H1 (cell line): Measurements from ENCODE around the gene SRPRB. TPM values are rescaled to one million over a fixed set of nuclear protein-coding genes. Genes with fewer than 3 reads are reported as not detected.

Experiments used
- CTCF ChIA-PET: fragments of 300-600 bp; sonication (Branson Sonifier 250); formaldehyde crosslinking; loops from one replicate; lab custom pipeline; 2021; ENCODE audit not compliant: partially characterized antibody; lab: Charles Lee
- POLR2A ChIA-PET: fragments of 300-600 bp; sonication (Branson Sonifier 250); formaldehyde crosslinking; loops from one replicate; lab custom pipeline; 2021; ENCODE audit warnings: inconsistent platforms; ENCODE audit not compliant: partially characterized antibody; lab: Charles Lee
- DNase-seq, 2 experiments: peaks; one replicate each; pipeline versions ENCODE4 v3.0.0 to v3.0.0-alpha.2; 2010 to 2022; ENCODE audit warnings: low spot score in 2 of 2, low read depth in 1 of 2, mixed read lengths in 1 of 2
- FAIRE-seq: peaks from 2 replicates; lab custom pipeline; 2011; peaks lifted over from hg19 to GRCh38; lab: Jason Lieb, UNC
- H2AFZ ChIP-seq: 2 replicates; pipeline ENCODE4 v1.8.1; 2012; ENCODE audit warnings: low read length, inconsistent platforms
- H2AK5ac ChIP-seq: 2 replicates; pipeline ENCODE4 v1.6.1; 2013; ENCODE audit warnings: low read depth, low read length
- H2BK120ac ChIP-seq: replicated peaks from 2 replicates; pipeline ENCODE3; 2013; ENCODE audit warnings: low read depth, low read length, inconsistent platforms
- H2BK12ac ChIP-seq: 2 replicates; pipeline ENCODE4 v1.6.1; 2013; ENCODE audit warnings: low read depth, low read length
- H2BK15ac ChIP-seq: 2 replicates; pipeline ENCODE4 v1.6.1; 2013; ENCODE audit warnings: low read length
- H2BK20ac ChIP-seq: 2 replicates; pipeline ENCODE4 v1.6.1; 2013; ENCODE audit warnings: low read length
- H2BK5ac ChIP-seq: 2 replicates; pipeline ENCODE4 v1.6.1; 2013; ENCODE audit warnings: low read depth, low read length
- H3K14ac ChIP-seq: 2 replicates; pipeline ENCODE4 v1.6.1; 2013; ENCODE audit warnings: inconsistent platforms; ENCODE audit not compliant: insufficient read length
- H3K18ac ChIP-seq: 2 replicates; pipeline ENCODE4 v1.6.1; 2013; ENCODE audit warnings: low read length; ENCODE audit errors: extremely low read depth
- H3K23ac ChIP-seq: 2 replicates; pipeline ENCODE4 v1.6.1; 2013; ENCODE audit warnings: inconsistent platforms; ENCODE audit not compliant: insufficient read length
- H3K23me2 ChIP-seq: 2 replicates; pipeline ENCODE4 v1.6.1; 2013; ENCODE audit warnings: low read depth, low read length
- H3K27ac ChIP-seq: 2 replicates; pipeline ENCODE4 v1.6.1; 2011; ENCODE audit warnings: low read depth, low read length, inconsistent platforms
- H3K27me3 ChIP-seq, 4 experiments: replicated peaks in 1 of 4; 1 replicate in 1 of 4; 2 replicates in 3 of 4; pipeline versions ENCODE4 v1.6.1 to v1.8.1; 2011 to 2013; ENCODE audit warnings: low read length in 3 of 4, mild to moderate bottlenecking in 3 of 4, inconsistent platforms in 2 of 4, mixed read lengths in 2 of 4, moderate library complexity in 1 of 4; ENCODE audit not compliant: control insufficient read depth in 3 of 4, insufficient read depth in 3 of 4; ENCODE audit errors: extremely low read depth in 1 of 4
- H3K36me3 ChIP-seq, 4 experiments: 2 replicates each; pipeline versions ENCODE4 v1.6.1 to v1.8.1; 2011 to 2013; ENCODE audit warnings: mild to moderate bottlenecking in 4 of 4, low read length in 3 of 4, moderate library complexity in 2 of 4, control low read depth in 1 of 4, inconsistent platforms in 1 of 4; ENCODE audit not compliant: insufficient read depth in 4 of 4, control insufficient read depth in 2 of 4
- H3K4ac ChIP-seq: replicated peaks from 2 replicates; pipeline ENCODE3; 2013; ENCODE audit warnings: low read length, low read depth, mixed read lengths, inconsistent platforms; ENCODE audit not compliant: insufficient read length
- H3K4me1 ChIP-seq, 4 experiments: replicated peaks in 1 of 4; 1 replicate in 1 of 4; 2 replicates in 3 of 4; pipeline versions ENCODE4 v1.6.1 to v1.8.1; 2011 to 2013; ENCODE audit warnings: low read length in 3 of 4, inconsistent platforms in 2 of 4, mixed read lengths in 1 of 4; ENCODE audit not compliant: insufficient read depth in 4 of 4, control insufficient read depth in 3 of 4
- H3K4me2 ChIP-seq, 2 experiments: 2 replicates each; pipeline versions ENCODE4 v1.6.1 to v1.8.1; 2011 to 2013; ENCODE audit warnings: low read depth in 2 of 2, low read length in 2 of 2, control low read depth in 1 of 2, inconsistent platforms in 1 of 2, mild to moderate bottlenecking in 1 of 2; ENCODE audit not compliant: insufficient read depth in 1 of 2
- H3K4me3 ChIP-seq, 4 experiments: fragments of 200-600, 300-600 bp in 1 of 4; sonication (generic), shearing (Covaris generic), sonication (Bioruptor Twin) in 1 of 4; 2 replicates each; pipeline versions ENCODE4 v1.5.1 to v1.8.1; 2011 to 2016; ENCODE audit warnings: low read length in 4 of 4, low read depth in 3 of 4, control low read depth in 2 of 4, inconsistent platforms in 2 of 4, mild to moderate bottlenecking in 2 of 4, mixed read lengths in 1 of 4, moderate library complexity in 1 of 4; ENCODE audit not compliant: insufficient read depth in 2 of 4; ENCODE audit errors: extremely low read depth in 1 of 4
- H3K56ac ChIP-seq: replicated peaks from 2 replicates; pipeline ENCODE3; 2013; ENCODE audit warnings: low read depth, mild to moderate bottlenecking, mixed read lengths, low read length, inconsistent platforms; ENCODE audit not compliant: insufficient read length
- H3K79me1 ChIP-seq: 2 replicates; pipeline ENCODE4 v1.6.1; 2013; ENCODE audit warnings: low read depth, low read length, control low read depth
- H3K79me2 ChIP-seq, 2 experiments: 2 replicates each; pipeline versions ENCODE4 v1.6.1 to v1.8.1; 2012 to 2013; ENCODE audit warnings: low read length in 2 of 2, mild to moderate bottlenecking in 2 of 2, inconsistent platforms in 1 of 2; ENCODE audit not compliant: insufficient read depth in 2 of 2, control insufficient read depth in 1 of 2
- H3K9ac ChIP-seq, 4 experiments: replicated peaks in 1 of 4; 1 replicate in 1 of 4; 2 replicates in 3 of 4; pipeline versions ENCODE4 v1.6.1 to v1.8.1; 2011 to 2013; ENCODE audit warnings: low read depth in 3 of 4, low read length in 3 of 4, control low read depth in 2 of 4, mild to moderate bottlenecking in 2 of 4, moderate library complexity in 2 of 4, inconsistent platforms in 1 of 4; ENCODE audit errors: extremely low read depth in 1 of 4
- H3K9me3 ChIP-seq, 2 experiments: 2 replicates each; pipeline versions ENCODE4 v1.6.1 to v1.8.1; 2012 to 2013; ENCODE audit warnings: mild to moderate bottlenecking in 2 of 2, moderate library complexity in 2 of 2, control low read depth in 1 of 2, inconsistent platforms in 1 of 2, low read depth in 1 of 2, low read length in 1 of 2, mixed read lengths in 1 of 2; ENCODE audit not compliant: insufficient read depth in 2 of 2
- H4K20me1 ChIP-seq, 2 experiments: replicated peaks in 1 of 2; 2 replicates each; pipeline versions ENCODE3 to v1.8.1; 2011 to 2013; ENCODE audit warnings: inconsistent platforms in 2 of 2, low read length in 2 of 2, mild to moderate bottlenecking in 1 of 2; ENCODE audit not compliant: insufficient read depth in 2 of 2, control insufficient read depth in 1 of 2
- H4K5ac ChIP-seq: 2 replicates; pipeline ENCODE4 v1.6.1; 2013; ENCODE audit warnings: low read length, low read depth, mixed read lengths, inconsistent platforms; ENCODE audit not compliant: insufficient read length
- H4K8ac ChIP-seq: 2 replicates; pipeline ENCODE4 v1.8.0; 2013; ENCODE audit warnings: mild to moderate bottlenecking, moderate library complexity, low read length, inconsistent platforms; ENCODE audit not compliant: insufficient read depth; ENCODE audit errors: extremely low read depth
- H4K91ac ChIP-seq: replicated peaks from 2 replicates; pipeline ENCODE3; 2013; ENCODE audit warnings: low read length, mixed read lengths, inconsistent platforms; ENCODE audit not compliant: insufficient read length
- BCL11A ChIP-seq, 2 experiments: IDR thresholded peaks; one replicate each; pipeline ENCODE4 v1.6.1; 2011; ENCODE audit warnings: low read depth in 2 of 2, low read length in 2 of 2, mild to moderate bottlenecking in 2 of 2
- BRCA1 ChIP-seq: IDR thresholded peaks from 2 replicates; pipeline ENCODE4 v1.6.1; 2012; ENCODE audit warnings: low read depth, low read length, improper control_type of control experiment
- CHD1 ChIP-seq: IDR thresholded peaks from 2 replicates; pipeline ENCODE4 v1.6.1; 2012; ENCODE audit warnings: low read depth, low read length, improper control_type of control experiment
- CHD2 ChIP-seq: IDR thresholded peaks from 2 replicates; pipeline ENCODE4 v1.6.1; 2012; ENCODE audit warnings: low read length, improper control_type of control experiment
- EGR1 ChIP-seq: IDR thresholded peaks from 2 replicates; pipeline ENCODE4 v1.6.1; 2011; ENCODE audit warnings: low read depth, low read length, borderline replicate concordance
- GABPA ChIP-seq: IDR thresholded peaks from 2 replicates; pipeline ENCODE4 v1.6.1; 2011; ENCODE audit warnings: mild to moderate bottlenecking, low read length, moderate library complexity, borderline replicate concordance; ENCODE audit not compliant: insufficient read depth
- GTF2F1 ChIP-seq: IDR thresholded peaks from 2 replicates; pipeline ENCODE4 v1.6.1; 2012; ENCODE audit warnings: low read depth, low read length, improper control_type of control experiment, borderline replicate concordance
- HDAC6 ChIP-seq: IDR thresholded peaks from one replicate; pipeline ENCODE4 v1.7.1; 2012; ENCODE audit warnings: low read depth, mild to moderate bottlenecking, inconsistent platforms, low read length, moderate library complexity
- MAFK ChIP-seq: IDR thresholded peaks from 2 replicates; pipeline ENCODE4 v1.6.1; 2012; ENCODE audit warnings: low read depth, mild to moderate bottlenecking, improper control_type of control experiment, low read length
- PHF8 ChIP-seq: fragments of 200-600 bp; sonication (generic); conservative IDR thresholded peaks from 2 replicates; pipeline ENCODE4 v1.7.1; 2012; ENCODE audit warnings: low read depth, mild to moderate bottlenecking, inconsistent platforms, low read length, moderate library complexity
- RFX5 ChIP-seq: IDR thresholded peaks from 2 replicates; pipeline ENCODE4 v1.6.1; 2011; ENCODE audit warnings: low read depth, low read length, improper control_type of control experiment, borderline replicate concordance
- RNF2 ChIP-seq: fragments of 200-900, 300-1000 bp; sonication (generic); IDR thresholded peaks from 2 replicates; pipeline ENCODE4 v1.7.1; 2016; ENCODE audit warnings: borderline replicate concordance, low read depth, mild to moderate bottlenecking, antibody characterized with exemption, low read length; ENCODE audit not compliant: poor library complexity, severe bottlenecking; ENCODE audit errors: missing control alignments
- SRF ChIP-seq: IDR thresholded peaks from 2 replicates; pipeline ENCODE4 v1.6.1; 2011; ENCODE audit warnings: mild to moderate bottlenecking, low read depth, low read length, moderate library complexity
- TAF1 ChIP-seq: IDR thresholded peaks from 2 replicates; pipeline ENCODE4 v1.6.1; 2011; ENCODE audit warnings: mild to moderate bottlenecking, low read depth, low read length
- WGBS, 2 experiments: shearing (Covaris generic) in 1 of 2; methylation state at CpG; one replicate each; pipeline versions ENCODE4 v1.1.6 to v1.1.7; 2013 to 2015; ENCODE audit warnings: low lambda C conversion rate in 2 of 2, mixed read lengths in 2 of 2, inconsistent platforms in 1 of 2, low coverage in 1 of 2, missing lambda C conversion rate in 1 of 2; ENCODE audit not compliant: insufficient replicate concordance in 2 of 2, insufficient coverage in 1 of 2, insufficient read length in 1 of 2; ENCODE audit errors: extremely low coverage in 1 of 2, missing lambda C conversion rate in 1 of 2; 5-methylcytosine and 5-hydroxymethylcytosine counted together
- polyA plus RNA-seq, 7 experiments: library from polyadenylated mRNA; depleted of rRNA in 3 of 7; stranded (reverse) in 5 of 7; unstranded in 2 of 7; fragments of >200 nt in 5 of 7; fragments of 200-250 nt in 2 of 7; gene quantifications; 1 replicate in 5 of 7; 2 replicates in 1 of 7; 4 replicates in 1 of 7; pipeline versions ENCODE4 v1.2.1 to v1.2.3, GENCODE V29; 2011 to 2013; ENCODE audit warnings: missing spikeins in 2 of 7, mixed read lengths in 2 of 7
- total RNA-seq: library from RNA; stranded (reverse); fragmentation: NEBNext Ultra II Directional; extraction: Animal tissue kit (Norgen Biotek cat#: 25700); gene quantifications from 2 replicates; pipeline ENCODE4 v1.2.1, GENCODE V29; 2021

SRPRB gene
- total and polyA plus RNA-seq, 2 of the 8 experiments (the other 6 are each of a cell fraction or from before 2014, with no cell fraction given) = 15.9 to 49.8 TPM

DNA sequence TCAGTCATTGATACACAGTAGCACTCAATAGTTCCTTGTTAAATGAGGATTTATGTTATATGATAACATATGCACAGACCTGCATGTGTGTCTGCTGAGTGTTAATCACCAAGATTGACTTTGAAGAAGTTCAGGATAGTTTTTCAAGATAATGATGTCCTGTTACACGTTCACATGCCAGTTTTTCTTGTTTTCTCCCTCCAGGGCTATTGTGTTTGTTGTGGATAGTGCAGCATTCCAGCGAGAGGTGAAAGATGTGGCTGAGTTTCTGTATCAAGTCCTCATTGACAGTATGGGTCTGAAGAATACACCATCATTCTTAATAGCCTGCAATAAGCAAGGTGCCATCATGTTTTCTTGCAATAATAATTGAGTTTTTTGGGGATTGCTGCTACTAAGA, 9.8 kb downstream of the SRPRB start:
- no peaks in the 10 kb centered on the region for H3K4me1 ChIP-seq
- H3K4me3 ChIP-seq = no peak overlapping the region
- no peak overlapping the region for H2BK15ac ChIP-seq
- H3K9ac ChIP-seq = no peak overlapping the region
- no peak overlapping the region for H3K23ac ChIP-seq
- no peak overlapping the region for H2BK20ac ChIP-seq
- H3K79me1 ChIP-seq = peaks cover 2% of the 10 kb centered on the region; the same call in 1 of the 2 replicates
- H4K91ac ChIP-seq = no peak overlapping the region
- H2BK120ac ChIP-seq = no peak overlapping the region
- no peaks in the 10 kb centered on the region for H4K20me1 ChIP-seq
- H3K27ac ChIP-seq = no peak overlapping the region
- CTCF ChIA-PET = interaction anchor here (1.6 kb wide), 1 partner anchor 17 kb away, joined by 5 read pairs; no protein-coding TSS in a partner anchor
- no peak overlapping the region for H3K18ac ChIP-seq
- no peak overlapping the region for H2AK5ac ChIP-seq
- no peaks in the 10 kb centered on the region for H3K23me2 ChIP-seq
- no peak overlapping the region for H2BK5ac ChIP-seq
- H3K79me2 ChIP-seq = no peaks in the 10 kb centered on the region
- no peak overlapping the region for H3K4ac ChIP-seq
- no peak overlapping the region for H2BK12ac ChIP-seq
- H3K14ac ChIP-seq = no peak overlapping the region
- POLR2A ChIA-PET = no interaction called here
- no peak overlapping the region for H4K5ac ChIP-seq
- H4K8ac ChIP-seq = no peak overlapping the region
- H3K9me3 ChIP-seq = no peaks in the 10 kb centered on the region
- H3K4me2 ChIP-seq = no peak overlapping the region
- H3K56ac ChIP-seq = no peak overlapping the region
- no peak for DNase-seq
- no peaks in the 10 kb centered on the region for H3K27me3 ChIP-seq
- 93% methylated on average over 2 of the region's 2 CpGs; no CpG with 5 or more reads in 1 of the 2 experiments for WGBS, 2 experiments
- H2AFZ ChIP-seq = no peak overlapping the region
- peaks cover 11 to 60% (median 34%) of the 10 kb centered on the region in 4 experiments for H3K36me3 ChIP-seq
- TF ChIP-seq BCL11A (IDR thresholded peaks at IDR 0.05; ENCODE audit: low read depth in 2 of 2, low read length in 2 of 2) = no peak
- no peak for TF ChIP-seq GABPA
- no peak for TF ChIP-seq RFX5
- TF ChIP-seq BRCA1 = no peak
- no peak for TF ChIP-seq TAF1
- TF ChIP-seq MAFK = no peak
- TF ChIP-seq RNF2 = no peak
- no peak for TF ChIP-seq CHD2
- no peak for TF ChIP-seq HDAC6
- TF ChIP-seq EGR1 = no peak
- no peak for TF ChIP-seq CHD1
- TF ChIP-seq SRF = no peak
- no peak for TF ChIP-seq GTF2F1
- no peak for TF ChIP-seq PHF8
- TF ChIP-seq, all 59 proteins: peak for 0
- FAIRE-seq = no peak
